ENCODE data around the gene HERPUD2.
"Not testable (repeated sequence)": the region's sequence is repeated elsewhere in the genome, so short reads cannot be mapped to it uniquely, and the experiment has no call there.

Gene HERPUD2

GRCh38 chr7:35599061-35599460 is 95.9 kb downstream of the HERPUD2 start:
- no peak for DNase-seq

- DNase-seq, result no peak
These were observed 98.9 kb downstream of the HERPUD2 start for GRCh38 chr7:35596061-35596460.

- no peak for DNase-seq
These were observed 101.0 kb downstream of the HERPUD2 start for GRCh38 chr7:35593899-35594298.

- no peak for DNase-seq
These were observed 106.3 kb downstream of the HERPUD2 start for GRCh38 chr7:35588647-35589046.

- no peak for DNase-seq
These were observed 109.9 kb downstream of the HERPUD2 start for GRCh38 chr7:35584990-35585389.

- not testable (repeated sequence) for DNase-seq
These were observed 110.4 kb downstream of the HERPUD2 start for GRCh38 chr7:35584533-35584932.
